ENCODE results near the gene SYTL3.

The SYTL3 gene

DNA sequence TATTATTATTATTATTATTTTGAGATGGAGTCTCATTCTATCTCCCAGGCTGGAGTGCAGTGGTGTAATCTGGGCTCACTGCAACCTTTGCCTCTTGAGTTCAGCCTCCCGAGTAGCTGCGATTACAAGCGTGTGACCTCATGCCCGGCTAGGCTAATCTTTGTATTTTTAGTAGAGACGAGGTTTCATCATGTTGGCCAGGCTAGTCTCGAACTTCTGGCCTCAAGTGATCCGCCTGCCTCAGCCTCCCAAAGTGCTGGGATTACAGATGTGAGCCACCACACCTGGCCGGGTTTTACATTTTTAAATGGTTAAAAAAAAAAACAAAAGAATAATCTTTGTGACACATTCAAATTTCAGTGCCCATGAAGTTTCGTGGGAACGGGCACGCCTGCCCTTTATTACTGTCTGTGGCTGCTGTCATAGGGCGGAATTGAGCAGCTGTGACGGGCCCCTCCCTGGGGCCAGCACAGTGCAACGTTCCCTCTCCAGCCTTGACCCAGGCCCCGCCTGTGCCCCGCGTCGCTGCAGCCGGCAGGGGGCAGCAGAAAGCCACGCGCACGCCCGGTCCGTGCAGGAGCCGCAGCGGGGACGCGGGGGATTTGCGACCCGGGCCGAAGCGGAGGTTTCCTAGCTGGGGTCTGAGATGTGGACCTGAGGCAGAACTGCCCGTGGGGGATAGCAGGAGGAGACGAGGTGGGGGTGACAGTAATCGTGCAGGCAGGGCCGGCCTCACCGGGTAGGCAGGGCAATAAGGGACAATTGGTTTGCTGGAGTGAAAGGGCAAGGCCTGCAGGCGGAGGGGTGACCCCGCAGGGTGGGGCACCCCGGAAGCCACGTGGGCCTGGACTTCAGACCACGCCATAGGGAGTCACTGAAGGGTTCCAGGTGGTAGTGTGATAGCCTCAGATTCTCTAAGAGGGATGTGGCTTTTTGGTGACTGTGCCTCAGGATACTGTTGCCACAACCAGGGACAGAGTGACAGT is 54.3 kb downstream of the SYTL3 start:
- H4K8ac ChIP-seq (ENCODE audit: low read depth, low read length) = no peak overlapping the region
- H2BK5ac ChIP-seq (ENCODE audit: low read length) = no peak overlapping the region
- no CpG with 5 or more reads among the region's 42 CpGs for WGBS, 2 donors (ENCODE audit: extremely low coverage in 2 of 2, insufficient read length in 2 of 2, insufficient replicate concordance in 1 of 2)
- H3K4me2 ChIP-seq (ENCODE audit: insufficient read depth, low read length, poor library complexity, severe bottlenecking) = peak overlapping the region; percentile 66
- H3K14ac ChIP-seq (ENCODE audit: low read length) = no peak overlapping the region
- DNase-seq (ENCODE audit: low spot score) = peak; percentile 61
- no peak overlapping the region for H4K91ac ChIP-seq (ENCODE audit: low read depth, low read length, poor library complexity)
- no peak overlapping the region for H2BK120ac ChIP-seq (ENCODE audit: low read depth, low read length)
- H3K4me3 ChIP-seq (ENCODE audit: low read length in 2 of 2) = peak overlapping the region; percentile 50 to 67
- no peak overlapping the region for H2BK15ac ChIP-seq (ENCODE audit: low read length)
- peak overlapping the region; percentile 85 for H3K23ac ChIP-seq (ENCODE audit: low read depth, low read length, poor library complexity)
- no peak overlapping the region for H2BK12ac ChIP-seq (ENCODE audit: low read length)
- H2AFZ ChIP-seq (ENCODE audit: low read length) = peak overlapping the region; percentile 96
- H2AK5ac ChIP-seq (ENCODE audit: low read depth, low read length) = no peak overlapping the region
- H3K79me1 ChIP-seq (ENCODE audit: low read depth, low read length) = no peaks in the 10 kb centered on the region
- H3K9ac ChIP-seq (ENCODE audit: low read depth, low read length, poor library complexity) = peak overlapping the region; percentile 60
- no peaks in the 10 kb centered on the region for H3K9me3 ChIP-seq (replicated peaks in 1 of 2; ENCODE audit: control insufficient read depth in 2 of 2, insufficient read depth in 1 of 2, low read depth in 1 of 2, low read length in 2 of 2)
- H3K27me3 ChIP-seq (ENCODE audit: control insufficient read depth in 3 of 3, insufficient read depth in 3 of 3, low read depth in 1 of 3, low read length in 3 of 3) = peaks cover 0 to 5% (median 0%) of the 10 kb centered on the region in 3 experiments
- H3K18ac ChIP-seq (ENCODE audit: low read length) = peak overlapping the region; percentile 96
- no peak overlapping the region for H3K27ac ChIP-seq (replicated peaks; ENCODE audit: low read length)
- H3K4ac ChIP-seq (ENCODE audit: low read length) = no peak overlapping the region
- H3K4me1 ChIP-seq (ENCODE audit: control insufficient read depth in 2 of 2, insufficient read depth in 1 of 2, low read depth in 1 of 2, low read length in 2 of 2) = peaks cover 0 to 9% of the 10 kb centered on the region in 2 donors
- no peaks in the 10 kb centered on the region for H3K36me3 ChIP-seq (replicated peaks in 1 of 2; ENCODE audit: control insufficient read depth in 2 of 2, insufficient read depth in 2 of 2, low read length in 2 of 2)

DNA sequence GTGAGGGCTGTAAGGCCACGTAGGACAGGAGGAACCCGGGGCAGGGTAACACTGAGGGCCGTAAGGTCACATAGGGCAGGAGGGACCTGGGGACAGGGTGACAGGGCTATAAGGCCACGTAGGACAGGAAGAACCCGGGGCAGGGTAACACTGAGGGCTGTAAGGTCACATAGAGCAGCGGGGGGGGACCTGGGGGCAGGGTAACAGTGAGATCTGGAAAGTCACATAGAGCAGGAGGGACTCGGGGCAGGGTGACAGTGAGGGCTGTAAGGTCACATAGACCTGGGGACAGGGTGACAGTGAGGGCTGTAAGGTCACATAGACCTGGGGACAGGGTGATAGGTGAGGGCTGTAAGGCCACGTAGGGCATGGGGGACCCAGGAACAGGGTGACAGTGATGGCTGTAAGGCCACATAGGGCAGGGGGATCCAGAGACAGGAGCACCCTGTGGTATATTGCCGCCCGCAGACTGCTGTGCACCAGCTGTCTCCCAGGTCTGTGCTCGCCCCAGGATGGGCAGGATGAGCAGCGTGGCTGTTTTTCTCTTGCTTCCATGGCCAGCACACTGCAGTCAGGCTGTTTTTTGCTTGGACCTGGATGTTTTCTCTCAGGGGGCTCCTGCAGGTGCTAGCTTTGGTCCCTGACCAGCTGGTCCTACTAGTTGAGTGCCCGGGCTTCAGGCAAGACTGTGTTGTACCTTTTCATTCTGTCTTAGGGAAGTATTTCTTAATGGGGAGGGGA is 55.7 kb downstream of the SYTL3 start:
- H2AFZ ChIP-seq (ENCODE audit: low read length) = no peak overlapping the region
- no peak overlapping the region for H3K23ac ChIP-seq (ENCODE audit: low read depth, low read length, poor library complexity)
- peak overlapping the region; percentile 89 for H2AK5ac ChIP-seq (ENCODE audit: low read depth, low read length)
- no peak overlapping the region for H2BK120ac ChIP-seq (ENCODE audit: low read depth, low read length)
- H3K9me3 ChIP-seq (replicated peaks in 1 of 2; ENCODE audit: control insufficient read depth in 2 of 2, insufficient read depth in 1 of 2, low read depth in 1 of 2, low read length in 2 of 2) = no peaks in the 10 kb centered on the region
- WGBS, 2 donors (ENCODE audit: extremely low coverage in 2 of 2, insufficient read length in 2 of 2, insufficient replicate concordance in 1 of 2) = no CpG with 5 or more reads among the region's 13 CpGs
- H3K4me2 ChIP-seq (ENCODE audit: insufficient read depth, low read length, poor library complexity, severe bottlenecking) = no peak overlapping the region
- no peak overlapping the region for H4K8ac ChIP-seq (ENCODE audit: low read depth, low read length)
- no peak overlapping the region for H3K14ac ChIP-seq (ENCODE audit: low read length)
- peak overlapping the region; percentile 61 for H3K4ac ChIP-seq (ENCODE audit: low read length)
- H3K9ac ChIP-seq (ENCODE audit: low read depth, low read length, poor library complexity) = no peak overlapping the region
- no peak overlapping the region for H2BK15ac ChIP-seq (ENCODE audit: low read length)
- H4K91ac ChIP-seq (ENCODE audit: low read depth, low read length, poor library complexity) = no peak overlapping the region
- H3K36me3 ChIP-seq (replicated peaks in 1 of 2; ENCODE audit: control insufficient read depth in 2 of 2, insufficient read depth in 2 of 2, low read length in 2 of 2) = no peaks in the 10 kb centered on the region
- peak overlapping the region; percentile 27 for H3K18ac ChIP-seq (ENCODE audit: low read length)
- H3K27me3 ChIP-seq (ENCODE audit: control insufficient read depth in 3 of 3, insufficient read depth in 3 of 3, low read depth in 1 of 3, low read length in 3 of 3) = peaks cover 0 to 5% (median 0%) of the 10 kb centered on the region in 3 experiments
- H3K4me1 ChIP-seq (ENCODE audit: control insufficient read depth in 2 of 2, insufficient read depth in 1 of 2, low read depth in 1 of 2, low read length in 2 of 2) = peaks cover 0 to 9% of the 10 kb centered on the region in 2 donors
- no peak overlapping the region for H2BK12ac ChIP-seq (ENCODE audit: low read length)
- H3K4me3 ChIP-seq (ENCODE audit: low read length in 2 of 2) = no peak overlapping the region
- H3K79me1 ChIP-seq (ENCODE audit: low read depth, low read length) = no peaks in the 10 kb centered on the region
- no peak overlapping the region for H2BK5ac ChIP-seq (ENCODE audit: low read length)
- DNase-seq (ENCODE audit: low spot score) = no peak
- no peak overlapping the region for H3K27ac ChIP-seq (replicated peaks; ENCODE audit: low read length)

- H3K9me3 ChIP-seq (replicated peaks in 1 of 2; ENCODE audit: control insufficient read depth in 2 of 2, insufficient read depth in 1 of 2, low read depth in 1 of 2, low read length in 2 of 2) = no peaks in the 10 kb centered on the region
- no peaks in the 10 kb centered on the region for H3K36me3 ChIP-seq (replicated peaks in 1 of 2; ENCODE audit: control insufficient read depth in 2 of 2, insufficient read depth in 2 of 2, low read length in 2 of 2)
- no peak overlapping the region for H3K4ac ChIP-seq (ENCODE audit: low read length)
- H3K4me1 ChIP-seq (ENCODE audit: control insufficient read depth in 2 of 2, insufficient read depth in 1 of 2, low read depth in 1 of 2, low read length in 2 of 2) = peaks cover 0 to 9% of the 10 kb centered on the region in 2 donors
- no peak overlapping the region for H3K9ac ChIP-seq (ENCODE audit: low read depth, low read length, poor library complexity)
- H3K27ac ChIP-seq (replicated peaks; ENCODE audit: low read length) = no peak overlapping the region
- no peak overlapping the region for H4K91ac ChIP-seq (ENCODE audit: low read depth, low read length, poor library complexity)
- no peak overlapping the region for H4K8ac ChIP-seq (ENCODE audit: low read depth, low read length)
- H3K23ac ChIP-seq (ENCODE audit: low read depth, low read length, poor library complexity) = no peak overlapping the region
- H3K14ac ChIP-seq (ENCODE audit: low read length) = no peak overlapping the region
- no peak overlapping the region for H2AK5ac ChIP-seq (ENCODE audit: low read depth, low read length)
- H2BK12ac ChIP-seq (ENCODE audit: low read length) = no peak overlapping the region
- WGBS, 2 donors (ENCODE audit: extremely low coverage in 2 of 2, insufficient read length in 2 of 2, insufficient replicate concordance in 1 of 2) = no CpG with 5 or more reads among the region's 6 CpGs
- H2BK15ac ChIP-seq (ENCODE audit: low read length) = no peak overlapping the region
- H3K18ac ChIP-seq (ENCODE audit: low read length) = no peak overlapping the region
- no peak overlapping the region for H2AFZ ChIP-seq (ENCODE audit: low read length)
- no peak overlapping the region for H3K4me3 ChIP-seq (ENCODE audit: low read length in 2 of 2)
- H3K4me2 ChIP-seq (ENCODE audit: insufficient read depth, low read length, poor library complexity, severe bottlenecking) = no peak overlapping the region
- peaks cover 0 to 5% (median 0%) of the 10 kb centered on the region in 3 experiments for H3K27me3 ChIP-seq (ENCODE audit: control insufficient read depth in 3 of 3, insufficient read depth in 3 of 3, low read depth in 1 of 3, low read length in 3 of 3)
- no peak overlapping the region for H2BK120ac ChIP-seq (ENCODE audit: low read depth, low read length)
- no peak overlapping the region for H2BK5ac ChIP-seq (ENCODE audit: low read length)
- H3K79me1 ChIP-seq (ENCODE audit: low read depth, low read length) = no peaks in the 10 kb centered on the region
- DNase-seq (ENCODE audit: low spot score) = no peak
These were observed 56.6 kb downstream of the SYTL3 start for GRCh38 chr6:158706369-158706982.

Data from neuronal stem cell (in vitro differentiated cells).